GM19351 (cell line): Measurements from ENCODE around the gene ZNF740.

Source experiments
- ATAC-seq: cut with Tn5 transposase; IDR thresholded peaks from one replicate; pipeline ENCODE4 v1.9.1; 2021; ENCODE audit warnings: mild to moderate bottlenecking, moderate library complexity; ENCODE audit not compliant: unreplicated experiment

ZNF740 gene

DNA sequence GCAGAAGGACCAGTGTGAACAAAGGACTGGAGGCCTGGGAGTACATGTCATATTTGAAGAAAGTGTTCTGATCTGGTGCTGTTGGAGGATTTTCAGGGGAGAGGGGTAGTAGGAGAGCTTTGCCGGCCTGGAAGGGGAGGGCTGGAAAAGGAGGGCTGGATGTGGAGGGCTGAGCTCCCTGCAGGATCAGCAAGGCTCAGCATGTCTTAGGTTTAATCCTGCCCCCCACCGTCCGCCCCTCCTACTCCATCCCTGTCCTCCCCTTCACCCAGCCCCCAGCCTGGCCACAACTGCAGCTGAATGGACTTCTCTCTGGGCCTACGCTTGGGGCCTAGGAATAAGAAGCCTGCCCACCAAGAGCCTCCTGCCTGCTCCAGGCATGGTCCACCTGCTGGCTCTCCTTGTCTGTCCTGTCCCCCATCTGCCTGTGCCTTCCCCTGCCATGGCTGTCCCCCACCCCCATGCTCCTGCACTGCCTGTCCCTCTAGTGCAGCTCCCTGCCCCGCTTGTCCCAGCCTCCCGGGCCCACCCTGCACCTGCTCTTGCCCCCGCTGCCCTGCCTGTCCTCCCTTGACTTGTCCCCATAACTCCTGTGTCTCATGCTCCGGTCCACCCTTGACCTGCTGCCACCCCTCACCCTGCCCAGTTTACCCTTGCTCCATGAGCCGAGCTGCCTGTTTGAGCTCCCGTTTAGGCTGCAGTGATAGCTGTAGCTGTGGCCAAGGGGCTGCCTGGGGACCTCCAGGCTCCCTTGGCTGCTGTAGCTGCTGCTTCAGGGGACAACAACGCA is 61.3 kb downstream of the ZNF740 start:
- ATAC-seq, result no peak

DNA sequence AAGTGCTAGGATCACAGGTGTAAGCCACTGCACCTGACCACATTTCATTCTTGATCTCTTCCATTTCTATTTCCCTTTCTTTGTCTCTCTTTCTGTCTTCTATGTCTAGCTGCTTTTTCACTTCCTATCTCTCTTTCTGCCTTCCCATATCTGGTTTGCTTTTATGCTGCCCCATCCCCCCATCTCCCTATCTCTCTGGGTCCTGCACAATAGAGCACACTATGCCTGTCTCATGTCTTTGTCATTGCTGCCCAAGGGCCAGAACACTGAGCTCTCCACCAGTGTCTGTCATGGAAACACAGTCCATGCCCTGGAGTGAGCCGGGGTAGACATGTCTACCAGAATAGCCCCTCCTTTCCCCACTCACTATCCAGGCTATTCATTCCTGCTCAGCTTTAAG is 63.8 kb downstream of the ZNF740 start:
- ATAC-seq, result no peak
